Common myeloid progenitor, CD34-positive (primary cell): ENCODE measurements around the gene C5orf47.
"Not testable (repeated sequence)": the region's sequence is repeated elsewhere in the genome, so short reads cannot be mapped to it uniquely, and the experiment has no call there.

ENCODE experiments used
- CTCF ChIA-PET: fragments of 350-600 bp; sonication (Branson Sonifier 250); formaldehyde crosslinking; loops from one replicate; lab custom pipeline; 2021; ENCODE audit warnings: antibody characterized with exemption; lab: Charles Lee
- POLR2A ChIA-PET: fragments of 350-600 bp; sonication (Branson Sonifier 250); formaldehyde crosslinking; loops from one replicate; lab custom pipeline; 2021; ENCODE audit warnings: antibody characterized with exemption; lab: Charles Lee
- DNase-seq, 3 donors: peaks; one replicate each; pipeline versions ENCODE4 v3.0.0 to v3.0.0-alpha.2; 2013
- H3K27ac ChIP-seq, 2 experiments: 1 replicate in 1 of 2; 2 replicates in 1 of 2; pipeline ENCODE4 v1.7.0; 2013; ENCODE audit warnings: inconsistent platforms in 2 of 2, low read length in 2 of 2, mild to moderate bottlenecking in 2 of 2, low read depth in 1 of 2, moderate library complexity in 1 of 2; ENCODE audit not compliant: severe bottlenecking in 2 of 2, insufficient read depth in 1 of 2, poor library complexity in 1 of 2
- H3K27me3 ChIP-seq, 5 experiments: replicated peaks in 2 of 5; 1 replicate in 3 of 5; 2 replicates in 2 of 5; pipeline versions ENCODE4 v1.6.1 to v1.7.0; 2013; ENCODE audit warnings: low read length in 4 of 5, mild to moderate bottlenecking in 2 of 5, moderate library complexity in 2 of 5, inconsistent platforms in 1 of 5; ENCODE audit not compliant: insufficient read depth in 5 of 5, control insufficient read depth in 4 of 5
- H3K36me3 ChIP-seq, 4 experiments: 1 replicate in 2 of 4; 2 replicates in 2 of 4; pipeline versions ENCODE4 v1.6.1 to v1.7.0; 2013; ENCODE audit warnings: low read length in 3 of 4, control low read depth in 1 of 4, mild to moderate bottlenecking in 1 of 4; ENCODE audit not compliant: control insufficient read depth in 4 of 4, insufficient read depth in 4 of 4
- H3K4me1 ChIP-seq, 4 experiments: 1 replicate in 3 of 4; 2 replicates in 1 of 4; pipeline versions ENCODE4 v1.6.1 to v1.7.1; 2013; ENCODE audit warnings: low read length in 3 of 4, mild to moderate bottlenecking in 3 of 4, control low read depth in 1 of 4, inconsistent platforms in 1 of 4, moderate library complexity in 1 of 4; ENCODE audit not compliant: control insufficient read depth in 4 of 4, insufficient read depth in 4 of 4; ENCODE audit errors: control extremely low read depth in 1 of 4
- H3K4me3 ChIP-seq, 7 experiments: 1 replicate in 4 of 7; 2 replicates in 3 of 7; pipeline versions ENCODE4 v1.5.1 to v1.7.0; 2013; ENCODE audit warnings: mild to moderate bottlenecking in 7 of 7, low read length in 6 of 7, moderate library complexity in 6 of 7, inconsistent platforms in 2 of 7, low read depth in 2 of 7, control low read depth in 1 of 7; ENCODE audit not compliant: insufficient read depth in 4 of 7, control insufficient read depth in 1 of 7; ENCODE audit errors: extremely low read depth in 1 of 7
- H3K9me3 ChIP-seq, 5 experiments: 1 replicate in 4 of 5; 2 replicates in 1 of 5; pipeline versions ENCODE4 v1.6.1 to v1.7.1; 2013; ENCODE audit warnings: low read length in 4 of 5, mild to moderate bottlenecking in 2 of 5, inconsistent platforms in 1 of 5, low read depth in 1 of 5, moderate library complexity in 1 of 5; ENCODE audit not compliant: control insufficient read depth in 4 of 5, insufficient read depth in 2 of 5; ENCODE audit errors: control extremely low read depth in 1 of 5
- WGBS: methylation state at CpG from one replicate; pipeline ENCODE4 v1.1.5; 2013; ENCODE audit not compliant: insufficient coverage; 5-methylcytosine and 5-hydroxymethylcytosine counted together

The C5orf47 gene

GRCh38 chr5:174000076-174000475 is 11.1 kb downstream of the C5orf47 start:
- H3K36me3 ChIP-seq: no peaks in the 10 kb centered on the region
- no peak for DNase-seq
- no peaks in the 10 kb centered on the region for H3K4me1 ChIP-seq
- no CpG with 5 or more reads among the region's 4 CpGs for WGBS
- CTCF ChIA-PET: no interaction called here
- peaks cover 0 to 1% (median 0%) of the 10 kb centered on the region in 5 experiments for H3K9me3 ChIP-seq
- H3K27ac ChIP-seq: no peak overlapping the region
- H3K27me3 ChIP-seq: peaks cover 7 to 30% (median 17%) of the 10 kb centered on the region in 5 experiments
- POLR2A ChIA-PET: no interaction called here
- H3K4me3 ChIP-seq: no peak overlapping the region

- H3K4me1 ChIP-seq: no peaks in the 10 kb centered on the region
- ChIA-PET POLR2A (no interaction called here), CTCF (no interaction called here)
- no peak overlapping the region for H3K4me3 ChIP-seq
- no peak for DNase-seq
- H3K27me3 ChIP-seq: peaks cover 0 to 22% (median 4%) of the 10 kb centered on the region in 5 experiments
- no peaks in the 10 kb centered on the region for H3K9me3 ChIP-seq
- H3K27ac ChIP-seq: no peak overlapping the region
- no peaks in the 10 kb centered on the region for H3K36me3 ChIP-seq
These were observed 14.8 kb downstream of the C5orf47 start for GRCh38 chr5:174003795-174004194.

- no peak for DNase-seq
- Histone ChIP-seq H3K27ac (no peak overlapping the region), H3K4me3 (no peak overlapping the region), H3K27me3 (peaks cover 0 to 5% (median 2%) of the 10 kb centered on the region in 5 experiments), H3K9me3 (no peaks in the 10 kb centered on the region), H3K4me1 (no peaks in the 10 kb centered on the region), H3K36me3 (no peaks in the 10 kb centered on the region)
- WGBS: 100% methylated on average over 1 of the region's 5 CpGs
- ChIA-PET CTCF (no interaction called here), POLR2A (no interaction called here)
These were observed 20.0 kb downstream of the C5orf47 start for GRCh38 chr5:174008922-174009321.

- Histone ChIP-seq H3K27ac (no peak overlapping the region), H3K9me3 (no peaks in the 10 kb centered on the region), H3K27me3 (peaks cover 0 to 5% (median under 1%) of the 10 kb centered on the region in 5 experiments), H3K36me3 (no peaks in the 10 kb centered on the region), H3K4me1 (no peaks in the 10 kb centered on the region), H3K4me3 (no peak overlapping the region)
- DNase-seq: no peak
- POLR2A ChIA-PET: interaction anchor here (0.6 kb wide), 1 partner anchor 1396 kb away, joined by 4 read pairs; no protein-coding TSS in a partner anchor
- WGBS: no CpG with 5 or more reads among the region's 1 CpG
- CTCF ChIA-PET: interaction anchor here (0.6 kb wide), 1 partner anchor 722 kb away, joined by 3 read pairs; no protein-coding TSS in a partner anchor
These were observed 21.4 kb downstream of the C5orf47 start for GRCh38 chr5:174010365-174010764.

- no peaks in the 10 kb centered on the region for H3K9me3 ChIP-seq
- H3K4me1 ChIP-seq: no peaks in the 10 kb centered on the region
- WGBS: 100% methylated on average over 1 of the region's 3 CpGs
- no peak overlapping the region for H3K4me3 ChIP-seq
- ChIA-PET POLR2A (no interaction called here), CTCF (no interaction called here)
- H3K27me3 ChIP-seq: peaks cover 0 to 1% (median 0%) of the 10 kb centered on the region in 5 experiments
- no peak for DNase-seq
- no peak overlapping the region for H3K27ac ChIP-seq
- H3K36me3 ChIP-seq: no peaks in the 10 kb centered on the region
These were observed 22.5 kb downstream of the C5orf47 start for GRCh38 chr5:174011441-174011840.

GRCh38 chr5:174020069-174020927 is 31.3 kb downstream of the C5orf47 start:
- CTCF ChIA-PET, POLR2A ChIA-PET: not testable (repeated sequence)
- DNase-seq: peak; percentile 16 to 47 (median 44)

GRCh38 chr5:174020928-174021304 is 31.9 kb downstream of the C5orf47 start:
- no peak overlapping the region for H3K27ac ChIP-seq
- WGBS: 75% methylated on average over 3 of the region's 3 CpGs
- no peaks in the 10 kb centered on the region for H3K36me3 ChIP-seq
- ChIA-PET CTCF (no interaction called here), POLR2A (no interaction called here)
- no peaks in the 10 kb centered on the region for H3K9me3 ChIP-seq
- no peak overlapping the region for H3K4me3 ChIP-seq
- H3K27me3 ChIP-seq: peaks cover 0 to 20% (median 4%) of the 10 kb centered on the region in 5 experiments
- no peak for DNase-seq
- H3K4me1 ChIP-seq: no peaks in the 10 kb centered on the region

More at GRCh38 chr5:174020069-174020927, 31.3 kb downstream of the C5orf47 start:
- H3K4me1 ChIP-seq, H3K4me3 ChIP-seq, H3K9me3 ChIP-seq, H3K36me3 ChIP-seq, H3K27ac ChIP-seq: not testable (repeated sequence)
- 92% methylated on average over 5 of the region's 19 CpGs for WGBS
- H3K27me3 ChIP-seq: peaks cover 0 to 18% (median 4%) of the 10 kb centered on the region in 5 experiments
